Urothelium cell line (cell line): Measurements from ENCODE around the gene PMEL.
A peak's percentile ranks its signal among the peaks of the same experiment; 100 is the strongest.

Experiments
- DNase-seq: peaks from one replicate; pipeline ENCODE4 v3.0.0; 2011; ENCODE audit warnings: low spot score, mixed read lengths
- FAIRE-seq: peaks from 2 replicates; lab custom pipeline; 2011; peaks lifted over from hg19 to GRCh38; lab: Jason Lieb, UNC

Gene PMEL

DNA sequence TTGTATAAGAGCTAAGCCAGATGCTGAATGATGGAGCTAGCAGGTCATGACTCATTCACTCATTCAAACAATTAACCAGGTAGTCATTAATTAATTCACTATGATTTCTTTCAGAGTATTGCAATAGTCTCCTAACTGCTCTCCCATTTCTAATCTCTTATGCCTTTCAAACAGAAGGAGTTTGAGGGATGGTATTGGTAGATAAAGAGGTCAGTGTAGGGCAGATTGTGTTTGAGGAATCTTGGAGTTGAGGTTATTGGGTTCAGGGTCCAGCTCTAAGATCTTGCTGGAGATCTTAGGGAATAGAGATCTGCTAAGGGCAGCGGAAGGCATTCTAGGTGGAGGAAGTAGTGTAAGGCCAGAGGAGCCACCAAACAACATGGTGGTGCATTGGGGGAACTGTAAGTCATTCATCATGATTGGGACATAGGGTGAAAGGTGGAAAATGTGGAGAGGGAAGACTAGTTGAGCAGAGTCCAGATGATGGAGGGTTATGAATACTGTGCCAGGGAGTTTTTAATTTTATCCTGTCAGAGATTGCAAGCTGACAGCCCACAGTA is 23.2 kb downstream of the PMEL start:
- FAIRE-seq (no peak), DNase-seq (no peak)

DNA sequence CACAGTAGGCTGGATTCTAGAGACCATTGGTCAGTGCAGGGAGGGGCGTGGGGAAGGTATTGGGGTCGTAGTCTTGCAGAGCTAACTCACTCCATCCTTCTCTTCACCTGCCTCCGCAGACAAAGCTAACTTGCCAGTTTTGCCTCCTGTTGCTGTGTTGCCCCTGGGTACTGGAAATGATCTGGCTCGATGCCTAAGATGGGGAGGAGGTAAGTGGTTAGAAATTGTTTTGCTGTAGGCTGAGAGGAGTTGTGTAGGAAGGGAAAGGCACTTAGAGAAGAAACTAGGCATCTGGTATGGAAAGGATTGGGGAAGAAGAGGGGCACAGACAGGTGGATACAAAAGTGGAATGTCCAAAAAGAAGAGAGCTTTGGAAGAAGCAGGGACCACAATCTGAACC is 23.8 kb downstream of the PMEL start:
- FAIRE-seq (no peak), DNase-seq (no peak)

DNA sequence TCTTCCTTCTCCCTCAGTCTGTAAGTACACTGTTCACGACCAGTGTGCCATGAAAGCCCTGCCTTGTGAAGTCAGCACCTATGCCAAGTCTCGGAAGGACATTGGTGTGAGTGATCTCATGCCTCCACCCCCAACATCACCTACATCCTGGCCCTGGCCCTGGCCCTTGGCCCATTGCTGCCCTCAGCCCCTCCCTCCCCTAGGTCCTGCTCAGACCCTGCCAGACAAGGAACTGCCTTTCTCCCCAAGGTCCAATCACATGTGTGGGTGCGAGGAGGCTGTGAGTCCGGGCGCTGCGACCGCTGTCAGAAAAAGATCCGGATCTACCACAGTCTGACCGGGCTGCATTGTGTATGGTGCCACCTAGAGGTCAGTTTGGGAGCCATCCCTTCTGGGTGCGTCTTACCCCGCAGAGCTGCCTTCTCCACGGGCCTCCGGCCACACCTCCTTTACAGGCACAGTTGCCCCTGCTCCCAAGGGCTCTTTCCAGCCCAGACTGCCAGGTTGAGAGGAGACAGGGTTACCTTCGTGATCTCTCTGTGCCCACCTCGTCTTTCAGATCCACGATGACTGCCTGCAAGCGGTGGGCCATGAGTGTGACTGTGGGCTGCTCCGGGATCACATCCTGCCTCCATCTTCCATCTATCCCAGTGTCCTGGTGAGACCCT is 25.6 kb downstream of the PMEL start:
- peak; percentile 90 for DNase-seq
- FAIRE-seq, result peak; percentile 53

- no peak for DNase-seq
- no peak for FAIRE-seq
Observed at GRCh38 chr12:55938826-55939501, 26.9 kb downstream of the PMEL start.

DNA sequence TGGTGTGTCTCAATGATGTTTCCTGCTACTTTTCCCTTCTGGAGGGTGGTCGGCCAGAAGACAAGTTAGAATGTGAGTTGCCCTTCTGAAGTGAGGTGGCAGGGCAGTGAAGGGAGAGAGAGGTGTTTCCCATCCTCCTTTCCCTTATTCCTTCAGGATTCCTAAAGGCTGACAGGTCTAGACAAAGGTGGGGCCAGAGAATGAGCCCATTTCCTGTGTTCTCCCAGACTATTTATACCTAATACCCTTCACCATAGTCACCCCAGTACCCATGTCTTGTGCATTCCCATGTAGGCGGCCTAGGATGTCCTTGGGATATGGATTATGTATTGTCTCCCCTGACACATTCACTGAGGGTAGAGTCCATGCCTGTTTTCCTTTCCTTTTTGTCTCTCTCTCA is 27.9 kb downstream of the PMEL start:
- DNase-seq, result no peak
- FAIRE-seq, result no peak

- no peak for FAIRE-seq
- no peak for DNase-seq
Observed at GRCh38 chr12:55935738-55936151, 30.1 kb downstream of the PMEL start.

DNA sequence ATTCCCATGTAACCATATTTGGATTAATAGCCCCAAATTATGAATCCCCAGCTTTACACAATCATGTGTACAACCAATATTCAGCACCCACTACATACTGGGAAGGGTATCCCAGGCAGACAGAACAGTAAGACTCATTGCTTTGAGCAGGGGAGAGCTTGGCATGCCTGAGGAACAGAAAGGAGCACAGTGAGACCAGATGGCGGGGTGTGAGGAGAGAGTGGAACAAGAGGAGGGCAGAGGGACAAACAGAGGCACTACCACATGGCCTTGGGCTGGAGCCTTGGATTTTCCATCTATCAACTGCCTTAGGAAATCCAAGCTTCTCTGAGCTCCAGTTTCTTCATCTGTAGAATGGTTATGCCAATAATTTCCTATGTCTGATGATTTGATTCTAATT is 31.1 kb downstream of the PMEL start:
- no peak for DNase-seq
- FAIRE-seq, result no peak

- DNase-seq (no peak), FAIRE-seq (no peak)
Observed at GRCh38 chr12:55933799-55934742, 31.8 kb downstream of the PMEL start.

DNA sequence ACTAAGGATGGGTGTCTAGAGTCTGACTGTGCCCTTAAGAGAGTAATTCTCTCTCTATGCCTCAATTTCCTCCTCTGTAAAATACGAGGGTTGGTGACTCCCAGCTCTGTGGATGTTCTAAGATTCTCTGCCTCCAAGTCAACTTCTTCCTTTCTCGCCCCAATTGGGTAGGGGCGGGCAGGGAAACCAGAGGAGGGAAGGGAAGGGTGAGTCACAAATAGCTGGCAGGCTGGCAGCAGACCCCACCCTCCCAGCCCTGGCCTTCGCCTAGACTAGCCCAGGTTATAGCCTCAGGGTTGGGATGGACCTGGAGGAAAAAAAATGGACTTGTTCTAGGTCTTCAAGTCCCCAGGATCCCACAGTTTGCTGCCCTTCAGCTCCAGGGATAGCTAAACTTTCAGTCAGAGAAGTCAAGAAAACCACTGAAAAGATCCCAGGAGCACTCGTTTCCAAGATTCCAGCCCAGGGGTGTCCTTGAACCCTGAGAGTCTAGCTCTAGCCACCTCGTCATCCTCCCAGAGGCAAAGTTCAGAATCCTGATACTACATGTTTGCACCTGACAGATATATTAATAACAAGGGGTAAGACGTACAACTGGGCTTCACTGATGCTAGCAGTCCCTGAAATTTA is 32.6 kb downstream of the PMEL start:
- no peak for FAIRE-seq
- DNase-seq, result peak; percentile 80

- FAIRE-seq, result no peak
- peak; percentile 27 for DNase-seq
Observed at GRCh38 chr12:55932551-55932910, 33.3 kb downstream of the PMEL start.

DNA sequence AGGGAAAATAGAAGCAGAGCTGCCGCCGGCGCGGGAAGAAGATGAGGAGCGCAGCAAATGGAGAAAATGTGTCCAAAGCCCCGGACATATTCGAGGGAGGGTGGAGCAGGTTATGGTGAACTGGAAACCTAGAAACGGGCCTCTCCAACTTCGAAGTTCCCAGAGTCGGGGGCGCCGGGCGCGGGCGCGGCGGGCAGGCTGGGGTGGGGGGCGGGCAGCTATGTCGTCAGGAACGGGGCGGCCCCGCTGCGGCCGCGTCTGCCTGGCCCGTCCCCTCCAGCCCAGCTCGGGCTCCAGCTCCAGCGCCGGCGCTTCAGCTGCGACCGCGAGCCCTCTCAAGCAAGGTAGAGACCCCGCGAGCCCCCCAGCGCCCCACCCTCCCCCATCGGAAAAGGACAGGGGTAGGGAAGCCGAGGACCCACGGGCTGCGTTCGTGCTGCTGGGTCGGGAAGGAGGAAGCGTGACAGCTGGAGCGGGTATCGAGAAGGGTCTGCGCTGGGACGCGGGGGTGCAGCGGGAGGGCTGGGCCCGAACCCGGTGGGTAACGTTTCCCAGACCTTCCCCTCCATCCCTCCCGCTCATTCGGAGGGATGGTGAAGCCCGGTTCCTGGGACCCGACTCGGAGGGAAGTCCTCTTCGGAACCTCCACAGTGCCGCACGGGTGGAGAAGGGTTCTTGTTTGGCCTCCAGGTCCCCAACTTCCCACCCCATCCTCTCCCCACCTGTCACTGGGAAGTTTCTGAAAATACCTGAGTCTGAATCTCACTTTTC is 33.9 kb downstream of the PMEL start:
- peak; percentile 72 for DNase-seq
- no peak for FAIRE-seq

- no peak for DNase-seq
- FAIRE-seq, result no peak
Observed at GRCh38 chr12:55931317-55931779, 34.5 kb downstream of the PMEL start.

DNA sequence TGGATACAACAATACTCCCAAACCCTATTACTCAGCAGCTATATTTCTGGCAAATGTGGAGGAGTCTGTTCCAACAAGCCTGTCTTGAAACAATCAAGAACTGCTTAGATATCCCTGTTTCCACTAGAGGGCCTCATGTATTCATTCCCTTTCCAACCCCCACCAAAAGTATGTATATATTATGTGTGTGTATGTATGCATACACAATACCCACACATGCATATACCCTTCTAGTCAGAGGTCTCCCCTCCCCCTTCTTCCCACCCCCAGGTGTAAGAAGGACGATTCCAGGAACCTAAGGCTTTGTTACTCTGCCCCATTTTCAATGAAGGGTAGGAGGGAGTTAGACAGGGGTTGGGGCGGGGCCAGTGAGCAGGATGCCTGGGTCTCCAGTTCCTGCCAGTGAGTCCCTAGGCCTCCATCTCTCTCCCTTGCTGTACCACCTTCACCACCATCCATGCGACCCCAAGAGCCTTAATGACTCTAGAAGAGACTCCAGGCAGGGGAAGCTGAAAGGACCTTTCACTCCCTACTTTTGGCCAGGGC is 35.0 kb downstream of the PMEL start, which contains the start of gene DGKA:
Gene DGKA (plus strand): TSS at position 392 of the 546 bp plus-strand sequence. CDS start 5,342 bp downstream, outside the sequence.
- FAIRE-seq (no peak), DNase-seq (peak; percentile 54)

DNA sequence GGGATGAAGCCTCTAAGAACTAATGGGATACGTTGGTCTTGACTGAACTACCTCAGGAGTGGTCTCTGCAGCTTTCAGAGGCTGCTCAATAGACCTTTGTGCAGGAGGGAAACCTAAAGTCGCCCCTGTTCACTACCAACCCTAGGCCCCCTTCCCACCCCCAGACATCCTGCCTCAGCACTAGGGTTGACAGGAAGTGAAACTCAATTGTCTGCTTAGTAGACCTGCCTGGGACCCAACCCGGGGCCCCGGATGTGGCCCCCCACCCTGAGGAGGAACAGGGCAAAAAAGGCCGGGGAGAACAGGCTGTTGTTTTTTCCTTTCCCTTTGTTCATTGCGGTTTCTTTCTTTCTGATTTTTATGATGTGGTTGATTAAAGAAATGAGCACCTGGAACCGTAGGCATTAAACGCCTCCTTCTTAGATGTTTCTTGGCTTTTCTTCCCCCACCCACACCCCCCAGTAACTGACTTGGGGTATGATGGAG is 36.5 kb downstream of the PMEL start:
- DNase-seq, result no peak
- no peak for FAIRE-seq

DNA sequence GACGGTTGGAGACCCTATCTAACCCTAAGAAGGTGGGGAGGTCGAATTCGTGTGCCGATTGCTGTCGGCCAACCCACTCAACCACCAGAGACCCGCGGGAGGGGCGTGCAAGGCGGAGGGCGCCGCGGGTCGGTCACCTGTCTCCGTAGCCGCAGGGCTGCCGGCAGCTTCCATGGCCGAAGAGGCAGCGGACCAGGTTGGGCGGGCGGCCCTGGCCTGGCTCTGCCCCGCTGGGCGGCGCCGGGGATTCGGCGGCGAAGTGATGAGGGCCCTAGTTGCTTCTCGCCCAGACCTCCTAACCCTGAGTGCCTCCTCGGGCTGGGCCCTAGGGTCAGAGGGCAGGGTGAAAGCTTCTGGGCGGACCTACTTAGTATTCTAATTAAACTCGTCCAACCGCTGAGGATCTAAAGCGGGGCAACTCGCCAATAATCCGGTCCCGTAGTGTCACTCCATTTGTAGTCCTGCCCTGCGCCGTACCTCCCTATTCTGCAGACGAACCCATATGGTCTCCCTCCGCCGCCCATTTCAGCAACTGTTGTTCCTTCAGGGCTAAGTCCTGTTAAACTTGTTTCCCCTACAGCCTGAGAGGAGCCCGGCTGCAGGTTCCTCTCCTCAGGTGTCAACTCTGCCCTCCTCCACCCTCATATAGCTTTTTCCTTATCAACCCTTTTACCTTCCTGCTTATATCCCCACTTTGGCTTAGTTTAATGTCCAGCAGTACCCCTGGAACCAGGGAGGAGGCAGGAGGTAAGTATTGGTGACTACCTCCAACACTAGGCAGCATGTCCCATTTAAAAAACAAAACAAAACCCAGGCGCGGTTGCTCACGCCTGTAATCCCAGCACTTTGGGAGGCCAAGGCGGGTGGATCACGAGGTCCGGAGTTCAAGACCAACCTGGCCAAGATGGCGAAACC is 38.0 kb downstream of the PMEL start, which contains the start of gene PYM1:
Gene PYM1 (minus strand): TSS at position 307 of the 915 bp plus-strand sequence. CDS start 133 bp downstream, at position 174.
- DNase-seq (peak; percentile 62), FAIRE-seq (no peak)

GRCh38 chr12:55926738-55927587 is 38.9 kb downstream of the PMEL start:
- no peak for FAIRE-seq
- peak; percentile 93 for DNase-seq
